GM19324 (cell line): ENCODE data around the gene RPL21.
"Not testable (repeated sequence)": the region's sequence is repeated elsewhere in the genome, so short reads cannot be mapped to it uniquely, and the experiment has no call there.

Experiments
- ATAC-seq: cut with Tn5 transposase; IDR thresholded peaks from one replicate; pipeline ENCODE4 v1.9.1; 2021; ENCODE audit warnings: mild to moderate bottlenecking, moderate library complexity; ENCODE audit not compliant: unreplicated experiment, low FRiP score

The RPL21 gene

GRCh38 chr13:27251166-27252091, at the start of gene RPL21:
RPL21 (plus strand) TSS chr13:27251558; CDS start chr13:27253777, 2,219 bp downstream.
- peak; percentile 92 for ATAC-seq

DNA sequence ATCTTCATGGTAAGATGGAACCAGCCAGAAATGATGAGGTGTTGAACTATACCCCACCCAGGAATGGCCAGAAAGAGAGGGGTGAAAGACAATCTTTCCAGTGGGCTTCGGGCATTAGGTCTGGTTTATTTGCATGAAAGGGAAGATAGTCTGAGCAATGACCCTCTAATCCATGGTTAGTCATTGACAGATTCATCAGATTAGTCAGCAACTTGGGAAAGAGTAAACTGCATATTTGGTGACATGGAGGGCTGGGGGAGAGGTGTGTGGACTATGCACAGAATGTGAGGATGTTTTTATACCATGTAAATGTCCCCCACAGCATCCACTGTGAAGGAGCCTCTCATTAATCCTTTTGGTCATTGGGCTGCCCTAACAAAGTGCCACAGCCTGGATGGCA, 49.7 kb upstream of the RPL21 start:
- no peak for ATAC-seq

DNA sequence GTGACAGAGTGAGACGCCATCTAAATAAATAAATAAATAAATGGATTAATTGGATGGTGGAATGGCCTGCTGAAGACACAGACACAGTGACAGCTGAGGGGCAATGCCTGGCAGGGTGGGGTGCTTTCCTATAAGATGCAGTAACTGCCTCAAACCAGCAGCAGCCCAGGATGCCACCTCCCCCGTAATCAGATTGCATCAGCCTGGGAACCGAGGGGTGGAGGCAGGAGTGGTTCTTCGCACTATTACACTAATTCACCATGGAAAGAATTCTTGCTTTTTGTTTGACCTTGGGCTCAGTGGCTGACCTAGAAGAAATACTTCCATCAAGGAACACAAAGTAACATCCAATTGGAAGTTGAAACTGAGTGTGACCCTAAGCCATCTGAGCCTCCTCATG, 48.2 kb upstream of the RPL21 start:
- no peak for ATAC-seq

GRCh38 chr13:27203854-27204253, 47.5 kb upstream of the RPL21 start:
- no peak for ATAC-seq

DNA sequence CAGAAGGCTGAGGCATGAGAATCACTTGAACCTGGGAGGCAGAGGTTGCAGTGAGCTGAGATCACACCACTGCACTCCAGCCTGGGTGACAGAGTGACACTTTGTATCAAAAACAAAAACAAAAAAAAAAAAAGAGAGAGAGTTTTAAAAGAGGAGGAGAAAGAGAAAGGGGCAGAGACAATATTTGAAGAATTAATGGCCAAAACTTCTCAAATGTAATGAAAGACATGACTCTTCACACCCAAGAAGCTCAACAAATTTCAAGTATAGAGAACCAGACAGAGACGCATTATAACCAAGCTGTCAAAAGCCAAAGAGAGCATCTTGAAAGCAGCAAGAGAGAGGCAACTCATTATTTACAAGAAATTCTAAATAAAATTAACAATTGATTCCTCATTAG, 42.8 kb upstream of the RPL21 start:
- ATAC-seq = no peak

GRCh38 chr13:27211271-27211670, 40.1 kb upstream of the RPL21 start:
- ATAC-seq = no peak

DNA sequence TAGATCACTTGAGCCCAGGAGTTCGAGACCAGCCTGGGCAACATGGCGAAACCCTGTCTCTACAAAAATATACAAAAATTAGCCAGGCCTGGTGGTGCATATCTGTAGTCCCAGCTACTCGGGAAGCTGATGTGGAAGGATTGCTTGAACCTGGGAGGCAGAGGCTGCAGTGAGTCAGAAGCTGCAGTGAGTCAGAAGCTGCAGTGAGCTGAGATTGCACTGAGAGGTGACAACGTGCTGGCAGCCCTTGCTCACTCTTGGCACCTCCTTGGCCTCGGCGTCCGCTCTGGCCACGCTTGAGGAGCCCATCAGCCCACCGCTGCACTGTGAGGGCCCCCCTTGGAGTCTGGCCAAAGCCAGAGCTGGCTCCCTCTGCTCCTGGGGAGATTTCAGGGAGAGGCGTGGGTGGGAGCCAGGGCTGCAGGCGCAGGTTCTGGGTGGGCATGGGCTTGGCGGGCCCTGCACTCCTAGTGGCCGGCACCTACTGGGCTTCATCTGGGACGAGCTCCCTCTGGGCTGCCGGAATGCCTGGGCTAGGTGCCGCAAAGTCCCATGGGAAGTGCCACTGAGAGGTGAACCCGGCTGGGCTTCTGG, 39.5 kb upstream of the RPL21 start:
- ATAC-seq = no peak

DNA sequence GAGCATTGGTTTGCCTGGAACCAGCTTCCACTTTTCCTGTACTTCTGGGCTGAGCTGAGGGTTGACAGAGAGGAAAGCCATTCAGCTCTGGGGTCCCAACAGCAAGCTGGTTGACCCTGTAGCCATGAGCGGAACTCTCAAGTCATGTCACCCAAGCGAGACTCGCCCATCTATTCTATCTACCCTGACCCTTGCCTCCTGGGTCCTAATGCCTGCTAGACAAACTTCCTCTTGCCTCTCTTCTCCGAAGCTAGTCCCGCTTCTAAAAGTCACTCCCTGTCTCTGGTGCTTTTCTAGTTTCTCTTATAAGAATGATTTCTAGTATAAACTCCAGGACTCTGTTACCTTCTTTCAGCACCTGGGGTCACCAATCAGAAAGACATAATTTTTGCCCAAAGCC, 38.0 kb upstream of the RPL21 start:
- not testable (repeated sequence) for ATAC-seq

GRCh38 chr13:27217791-27218190, 33.6 kb upstream of the RPL21 start:
- ATAC-seq = not testable (repeated sequence)

DNA sequence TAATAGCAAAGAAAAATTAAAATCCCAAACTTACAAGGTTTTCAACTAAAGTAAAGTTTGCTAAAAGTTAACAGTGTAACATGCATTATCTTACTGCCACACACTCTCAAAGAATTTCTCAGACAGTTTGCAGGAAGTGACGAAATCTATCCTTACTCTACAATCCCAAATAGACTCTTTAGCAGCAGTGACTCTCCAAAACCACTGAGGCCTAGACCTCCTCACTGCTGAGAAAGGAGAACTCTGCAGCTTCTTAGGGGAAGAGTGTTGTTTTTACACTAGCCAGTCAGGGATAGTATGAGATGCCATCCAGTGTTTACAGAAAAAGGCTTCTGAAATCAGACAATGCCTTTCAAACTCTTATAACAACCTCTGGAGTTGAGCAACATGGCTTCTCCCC, 32.5 kb upstream of the RPL21 start:
- ATAC-seq = not testable (repeated sequence)

- ATAC-seq = no peak
Measured at GRCh38 chr13:27219611-27220010, 31.7 kb upstream of the RPL21 start.

DNA sequence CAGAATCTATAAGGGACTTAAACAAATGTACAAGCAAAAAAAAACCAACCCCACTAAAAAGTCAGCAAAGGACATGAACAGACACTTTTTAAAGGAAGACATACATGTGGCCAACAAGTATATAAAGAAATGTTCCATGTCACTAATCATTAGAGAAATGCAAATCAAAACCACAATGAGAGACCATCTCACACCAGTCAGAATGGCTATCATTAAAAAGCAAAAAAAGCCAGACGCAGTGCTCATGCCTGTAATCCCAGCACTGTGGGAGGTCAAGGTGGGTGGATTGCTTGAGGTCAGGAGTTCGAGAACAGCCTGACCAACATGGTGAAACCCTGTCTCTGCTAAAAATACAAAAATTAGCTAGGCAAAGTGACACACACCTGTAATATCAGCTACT, 29.3 kb upstream of the RPL21 start:
- peak; percentile 63 for ATAC-seq

- ATAC-seq = no peak
Measured at GRCh38 chr13:27226991-27227390, 24.4 kb upstream of the RPL21 start.

GRCh38 chr13:27228131-27228530, 23.2 kb upstream of the RPL21 start:
- no peak for ATAC-seq

DNA sequence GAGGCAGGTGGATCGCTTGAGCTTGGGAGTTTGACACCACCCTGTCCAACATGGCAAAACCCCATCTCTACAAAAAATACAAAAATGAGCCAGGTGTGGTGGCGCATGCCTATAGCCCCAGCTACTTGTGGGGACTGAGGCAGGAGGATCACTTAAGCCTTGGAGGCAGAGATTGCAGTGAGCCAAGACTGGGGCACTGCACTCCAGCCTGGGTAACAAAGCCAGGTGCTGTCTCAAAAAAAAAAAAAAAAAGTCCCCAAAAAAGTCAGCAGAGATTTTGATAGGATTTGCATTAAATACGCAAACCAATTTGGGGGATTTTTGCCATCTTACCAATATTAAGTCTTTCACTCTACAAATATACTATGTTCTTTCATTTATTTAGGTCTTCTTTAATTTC, 21.7 kb upstream of the RPL21 start:
- no peak for ATAC-seq

DNA sequence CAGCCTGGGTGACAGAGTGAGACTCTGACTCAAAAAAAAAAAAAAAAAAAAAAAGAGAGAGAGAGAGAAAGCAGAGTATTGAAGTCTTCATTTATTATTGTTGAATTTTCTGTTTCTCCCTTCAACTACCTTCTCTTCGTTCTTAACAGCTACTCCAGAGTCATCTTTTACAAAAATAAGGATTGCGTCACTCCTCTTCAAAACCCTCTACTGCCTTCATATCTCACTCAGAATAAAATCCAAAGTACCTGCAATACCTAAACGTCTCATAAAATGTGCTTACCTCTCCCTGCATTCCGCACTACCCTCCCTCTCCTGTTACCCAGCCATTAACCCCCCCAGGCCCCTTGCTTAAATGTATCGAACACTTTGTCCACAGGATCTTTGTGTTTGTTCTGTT, 17.4 kb upstream of the RPL21 start:
- no peak for ATAC-seq

DNA sequence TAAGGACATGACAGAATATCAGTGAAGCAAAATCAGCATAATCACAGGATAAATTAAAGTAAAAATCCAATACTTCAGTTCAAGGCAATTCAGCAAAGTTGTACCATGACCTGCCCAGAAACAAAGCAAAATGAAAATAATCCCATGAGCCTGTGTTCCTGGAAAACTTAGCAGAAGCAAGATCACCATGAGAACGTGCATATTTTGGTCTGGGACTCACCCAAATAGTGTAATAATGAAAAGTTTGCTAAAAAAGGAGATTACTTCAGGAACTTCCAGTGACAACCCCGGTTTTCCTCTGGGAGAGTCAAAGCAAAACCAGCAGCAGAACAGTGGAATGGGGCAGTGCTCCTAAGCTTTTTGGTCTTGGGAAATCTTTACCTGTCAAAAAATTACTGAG, 14.9 kb upstream of the RPL21 start:
- no peak for ATAC-seq

- no peak for ATAC-seq
Measured at GRCh38 chr13:27242702-27243101, 8.7 kb upstream of the RPL21 start.

DNA sequence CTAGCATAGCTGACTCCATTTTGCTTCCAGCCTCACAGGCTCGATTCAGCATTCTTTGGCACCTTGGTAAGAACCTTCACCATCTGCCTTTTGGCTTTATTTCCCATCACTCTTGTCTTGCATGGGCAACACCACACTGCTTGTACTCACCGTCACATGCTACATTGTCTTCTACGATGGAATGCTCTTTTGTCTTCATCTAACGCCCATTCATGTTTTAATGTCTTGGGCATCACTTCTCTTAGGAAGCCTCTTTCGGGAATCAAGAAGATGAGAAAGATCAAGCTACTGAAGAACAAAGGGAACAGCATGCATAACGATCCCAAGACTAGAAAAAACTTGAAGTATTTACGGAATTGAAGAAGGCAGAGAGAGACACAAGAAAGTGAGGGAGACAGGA, 5.7 kb upstream of the RPL21 start:
- ATAC-seq = no peak

DNA sequence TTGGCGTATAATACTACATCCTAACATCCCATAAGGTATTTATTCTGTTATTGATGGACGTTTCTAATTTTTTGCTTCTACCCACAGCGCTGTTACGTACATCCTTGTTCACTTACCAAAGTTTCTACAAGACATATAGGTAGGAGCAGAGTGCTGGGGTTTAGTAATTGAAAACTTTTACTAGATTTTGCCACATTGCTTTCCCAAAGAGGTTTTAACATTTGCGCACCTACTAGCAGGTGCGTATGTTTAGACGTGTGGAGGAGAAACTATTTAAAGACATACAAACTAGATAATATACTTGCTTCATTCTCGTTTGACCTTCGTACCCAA, 559 bp upstream of the RPL21 start:
- no peak for ATAC-seq

DNA sequence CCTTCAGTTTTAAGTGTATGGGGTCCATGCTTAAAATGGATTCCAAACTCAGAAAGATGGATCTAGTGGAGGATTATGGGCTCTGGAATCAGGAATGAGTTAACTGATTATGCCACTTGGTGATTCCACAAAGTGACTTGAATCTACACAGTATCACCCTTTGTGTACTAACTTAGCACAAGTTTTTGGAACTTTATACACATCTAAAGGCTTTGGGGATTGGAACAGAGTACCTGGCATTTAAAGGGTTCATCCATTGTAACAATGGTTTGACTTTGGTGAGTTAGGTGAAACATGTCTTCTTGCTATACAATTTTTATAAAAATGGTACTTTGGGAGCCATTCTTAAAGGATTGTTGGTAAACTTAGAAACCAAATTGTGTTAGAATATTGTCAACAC, 1.1 kb downstream of the RPL21 start:
- no peak for ATAC-seq

DNA sequence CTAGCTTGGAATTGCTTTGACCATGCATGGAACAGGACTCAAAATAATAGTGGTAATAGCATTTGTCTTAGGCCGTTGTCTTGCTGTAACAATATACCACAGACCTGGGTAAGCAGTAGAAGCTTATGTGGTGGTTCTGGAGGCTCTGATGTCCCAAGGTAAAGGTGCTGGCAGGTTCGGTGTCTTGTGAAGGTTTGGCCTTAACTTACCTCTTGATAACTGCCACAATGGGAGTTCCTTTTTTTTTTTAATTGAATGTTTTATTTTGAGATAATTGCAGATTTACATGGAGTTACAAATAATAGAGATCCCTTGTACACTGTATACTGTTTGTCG, 5.8 kb downstream of the RPL21 start:
- no peak for ATAC-seq
